Thyroid gland (tissue), 4 donors: Measurements from ENCODE around the gene METTL9. TPM values are rescaled to one million over a fixed set of nuclear protein-coding genes. Genes with fewer than 3 reads are reported as not detected.
"Not testable (repeated sequence)": the region's sequence is repeated elsewhere in the genome, so short reads cannot be mapped to it uniquely, and the experiment has no call there.

Source experiments
- DNase-seq, 2 donors: peaks; one replicate each; pipeline ENCODE4 v3.0.0-alpha.2; 2019
- H3K27ac ChIP-seq, 3 donors: fragments of 200-600 bp; sonication (generic); 1 replicate in 2 of 3; 2 replicates in 1 of 3; pipeline ENCODE4 v1.5.1; 2016 to 2019; ENCODE audit warnings: mild to moderate bottlenecking in 1 of 3, moderate library complexity in 1 of 3
- H3K27me3 ChIP-seq: fragments of 200-600 bp; sonication (generic); one replicate; pipeline ENCODE4 v1.5.1; 2019
- H3K36me3 ChIP-seq, 2 donors: fragments of 200-600 bp; sonication (generic); one replicate each; pipeline ENCODE4 v1.5.1; 2016 to 2019
- H3K4me1 ChIP-seq, 2 donors: fragments of 200-600 bp; sonication (generic); one replicate each; pipeline ENCODE4 v1.5.1; 2017 to 2019
- H3K4me3 ChIP-seq, 3 donors: fragments of 200-600 bp; sonication (generic); replicated peaks in 1 of 3; 1 replicate in 2 of 3; 2 replicates in 1 of 3; pipeline ENCODE4 v1.5.1; 2016; ENCODE audit warnings: mild to moderate bottlenecking in 1 of 3
- H3K9me3 ChIP-seq: fragments of 200-600 bp; sonication (generic); one replicate; pipeline ENCODE4 v1.5.1; 2017
- POLR2A ChIP-seq, 2 donors: fragments of 450-650 bp; IDR thresholded peaks; one replicate each; pipeline ENCODE4 v1.6.1; 2017; ENCODE audit warnings: antibody characterized with exemption in 2 of 2, mild to moderate bottlenecking in 2 of 2, moderate library complexity in 1 of 2
- WGBS, 2 donors: methylation state at CpG; one replicate each; pipeline ENCODE4 v1.1.5; 2017; 5-methylcytosine and 5-hydroxymethylcytosine counted together
- intact Hi-C: fragments of 100-400 bp; cut with DNase I; formaldehyde crosslinking; loops from one replicate; pipeline ENCODE4 v1.15.1; 2023
- total RNA-seq, 4 donors: library from RNA; depleted of rRNA; stranded (reverse); fragments of >200 nt; gene quantifications; one replicate each; pipeline ENCODE4 v1.2.3, GENCODE V29; 2016
- TF ChIP-seq, protein P1 (sequence below), 6 experiments: fragments of 200-600 bp in 3 of 6; fragments of 450-650 bp in 3 of 6; sonication (generic) in 3 of 6; IDR thresholded peaks; one replicate each; pipeline ENCODE4 v1.5.1; 2016 to 2019; ENCODE audit warnings: antibody characterized with exemption in 6 of 6, mild to moderate bottlenecking in 2 of 6, inconsistent platforms in 1 of 6, moderate library complexity in 1 of 6

Gene METTL9
- total RNA-seq, 4 donors from 2014 or later, result 139 to 196 (median 181) TPM

DNA sequence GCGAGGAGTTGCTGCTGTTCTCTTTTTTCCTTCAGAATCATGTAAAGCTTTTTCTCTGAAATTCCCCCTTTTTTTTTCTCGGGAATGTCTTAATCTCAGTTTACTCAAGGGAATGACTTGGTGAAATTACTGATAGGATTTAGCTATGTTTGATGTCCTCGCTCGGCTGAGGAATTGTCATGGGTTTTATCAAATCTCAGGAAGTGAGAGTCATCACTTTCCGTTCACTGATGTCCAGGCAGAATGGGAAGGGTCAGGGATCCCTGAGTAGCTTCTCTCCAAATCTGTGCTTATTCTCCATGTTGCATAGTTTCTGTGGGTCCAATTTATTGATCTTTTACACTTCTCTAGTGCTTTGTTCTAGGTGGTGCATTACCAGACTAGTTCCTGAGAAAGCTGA, 46.7 kb downstream of the METTL9 start:
- intact Hi-C loops, result no loop called here

DNA sequence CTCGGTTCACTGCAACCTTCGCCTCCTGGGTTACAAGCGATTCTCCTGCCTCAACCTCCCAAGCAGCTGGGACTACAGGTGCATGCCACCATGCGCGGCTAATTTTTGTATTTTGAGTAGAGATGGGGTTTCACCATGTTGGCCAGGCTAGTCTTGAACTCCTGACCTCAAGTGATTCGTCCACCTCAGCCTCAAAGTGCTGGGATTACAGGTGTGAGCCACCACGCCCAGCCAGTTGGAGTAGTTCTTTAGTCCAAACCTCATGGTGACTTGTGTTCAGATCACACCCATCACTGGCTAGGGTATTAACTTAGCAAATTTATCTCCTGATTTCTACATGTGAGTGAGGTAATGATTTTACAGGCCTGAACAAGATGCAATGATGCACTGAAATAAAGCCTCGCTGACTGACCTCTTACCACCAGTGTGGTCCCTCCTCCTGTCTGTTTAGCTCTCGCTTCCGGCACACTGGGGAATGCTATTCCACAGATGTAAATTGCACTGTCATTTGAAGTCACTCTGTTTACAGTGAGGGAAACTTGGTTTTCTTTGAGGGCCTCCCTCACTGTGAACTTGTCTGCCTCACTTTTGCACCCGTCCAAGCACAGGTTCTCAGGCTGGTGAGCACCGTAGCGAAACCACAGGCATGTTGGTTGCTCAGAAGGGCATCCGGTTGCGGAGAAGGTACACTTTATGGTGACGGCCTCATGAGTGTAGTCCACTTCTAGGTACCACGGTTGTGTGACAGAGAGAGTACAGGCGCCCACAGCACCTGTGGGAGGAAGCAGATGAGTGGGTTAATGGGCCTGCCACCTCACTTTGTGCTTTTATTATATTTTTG, 47.6 kb downstream of the METTL9 start:
- Histone ChIP-seq H3K36me3 (no peaks in the 10 kb centered on the region), H3K27me3 (no peaks in the 10 kb centered on the region), H3K4me1 (no peaks in the 10 kb centered on the region), H3K9me3 (no peaks in the 10 kb centered on the region), H3K27ac (no peak overlapping the region), H3K4me3 (no peak overlapping the region)
- DNase-seq, result peak in 1 of 2 donors; percentile 19
- intact Hi-C loops, result no loop called here
- TF ChIP-seq, protein P1, sequence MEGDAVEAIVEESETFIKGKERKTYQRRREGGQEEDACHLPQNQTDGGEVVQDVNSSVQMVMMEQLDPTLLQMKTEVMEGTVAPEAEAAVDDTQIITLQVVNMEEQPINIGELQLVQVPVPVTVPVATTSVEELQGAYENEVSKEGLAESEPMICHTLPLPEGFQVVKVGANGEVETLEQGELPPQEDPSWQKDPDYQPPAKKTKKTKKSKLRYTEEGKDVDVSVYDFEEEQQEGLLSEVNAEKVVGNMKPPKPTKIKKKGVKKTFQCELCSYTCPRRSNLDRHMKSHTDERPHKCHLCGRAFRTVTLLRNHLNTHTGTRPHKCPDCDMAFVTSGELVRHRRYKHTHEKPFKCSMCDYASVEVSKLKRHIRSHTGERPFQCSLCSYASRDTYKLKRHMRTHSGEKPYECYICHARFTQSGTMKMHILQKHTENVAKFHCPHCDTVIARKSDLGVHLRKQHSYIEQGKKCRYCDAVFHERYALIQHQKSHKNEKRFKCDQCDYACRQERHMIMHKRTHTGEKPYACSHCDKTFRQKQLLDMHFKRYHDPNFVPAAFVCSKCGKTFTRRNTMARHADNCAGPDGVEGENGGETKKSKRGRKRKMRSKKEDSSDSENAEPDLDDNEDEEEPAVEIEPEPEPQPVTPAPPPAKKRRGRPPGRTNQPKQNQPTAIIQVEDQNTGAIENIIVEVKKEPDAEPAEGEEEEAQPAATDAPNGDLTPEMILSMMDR (IDR thresholded peaks at IDR 0.05), result no peak
- no peak for TF ChIP-seq POLR2A (IDR thresholded peaks at IDR 0.05)
- WGBS, 2 donors, result 80 to 84% methylated on average over 18 of the region's 18 CpGs

More for the DNA sequence above, 46.7 kb downstream of the METTL9 start:
- no peak for TF ChIP-seq POLR2A (IDR thresholded peaks at IDR 0.05)
- TF ChIP-seq, protein P1 (IDR thresholded peaks at IDR 0.05), result no peak
- Histone ChIP-seq H3K4me3 (no peak overlapping the region), H3K27ac (peak overlapping the region in 1 of 3 donors; percentile 54), H3K27me3 (no peaks in the 10 kb centered on the region), H3K36me3 (no peaks in the 10 kb centered on the region), H3K9me3 (no peaks in the 10 kb centered on the region), H3K4me1 (no peaks in the 10 kb centered on the region)
- 70% methylated on average over 5 of the region's 5 CpGs for WGBS, 2 donors
- no peak for DNase-seq

DNA sequence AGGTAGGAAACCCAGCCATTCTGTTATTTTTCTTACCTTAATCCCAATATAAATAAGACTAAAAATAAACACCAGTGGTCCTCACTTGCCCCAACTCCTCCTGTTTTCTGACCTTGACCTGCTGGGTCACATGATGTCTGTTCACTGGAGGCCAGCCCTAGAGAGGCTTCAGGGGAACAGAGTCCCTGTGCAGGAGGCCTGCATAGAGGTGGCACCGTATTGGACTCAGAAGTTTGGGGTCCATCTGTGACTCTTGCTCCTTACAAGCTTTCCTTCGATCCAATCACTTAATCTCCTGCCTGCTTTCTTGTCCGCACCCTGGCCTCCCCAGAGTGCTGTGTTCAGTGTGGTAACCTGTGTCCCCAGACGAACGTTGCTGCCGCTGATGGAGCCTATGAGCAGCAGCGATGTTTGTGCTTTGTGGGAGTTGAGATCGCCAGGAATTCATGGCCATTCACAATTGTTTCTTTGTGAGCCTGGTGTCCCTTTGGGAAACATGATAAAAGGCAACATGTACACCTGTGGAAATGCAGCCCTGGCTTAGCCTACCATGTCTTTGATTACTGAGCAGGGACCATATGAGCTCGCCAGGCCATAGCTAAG, 48.3 kb downstream of the METTL9 start:
- DNase-seq, result no peak
- H3K36me3 ChIP-seq, result no peaks in the 10 kb centered on the region
- H3K27ac ChIP-seq, result no peak overlapping the region
- no peaks in the 10 kb centered on the region for H3K27me3 ChIP-seq
- H3K4me1 ChIP-seq, result no peaks in the 10 kb centered on the region
- no peaks in the 10 kb centered on the region for H3K9me3 ChIP-seq
- intact Hi-C loops, result no loop called here
- TF ChIP-seq POLR2A (IDR thresholded peaks at IDR 0.05), result no peak
- TF ChIP-seq, protein P1 (IDR thresholded peaks at IDR 0.05), result no peak
- no peak overlapping the region for H3K4me3 ChIP-seq
- WGBS, 2 donors, result 93 to 97% methylated on average over 9 of the region's 9 CpGs

DNA sequence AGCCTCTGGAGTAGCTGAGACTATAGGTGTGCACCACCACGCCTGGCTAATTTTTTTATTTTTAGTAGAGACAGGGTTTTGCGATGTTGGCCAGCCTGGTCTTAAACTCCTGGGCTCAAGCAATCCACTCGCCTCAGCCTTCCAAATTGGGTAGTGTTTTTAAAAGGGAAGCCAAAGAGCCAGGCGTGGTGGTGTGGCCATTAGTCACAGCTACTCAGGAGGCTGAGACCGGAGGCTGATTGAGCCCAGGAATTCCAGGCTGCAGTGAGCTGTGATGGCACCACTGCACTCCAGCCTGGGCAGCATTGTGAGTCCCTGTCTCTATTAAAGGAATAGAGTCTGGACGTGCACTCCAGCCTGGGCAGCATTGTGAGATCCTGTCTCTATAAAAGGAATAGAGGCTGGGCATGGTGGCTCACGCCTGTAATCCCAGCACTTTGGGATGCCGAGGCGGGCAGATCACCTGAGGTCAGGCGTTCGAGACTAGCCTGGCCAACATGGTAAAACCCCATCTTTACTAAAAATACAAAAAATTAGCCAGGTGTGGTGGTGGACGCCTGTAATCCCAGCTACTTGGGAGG, 50.5 kb downstream of the METTL9 start:
- intact Hi-C loops, H3K27me3 ChIP-seq, DNase-seq, H3K36me3 ChIP-seq, H3K9me3 ChIP-seq, H3K4me1 ChIP-seq, H3K27ac ChIP-seq, H3K4me3 ChIP-seq: not testable (repeated sequence)
- 90 to 94% methylated on average over 11 of the region's 12 CpGs for WGBS, 2 donors

DNA sequence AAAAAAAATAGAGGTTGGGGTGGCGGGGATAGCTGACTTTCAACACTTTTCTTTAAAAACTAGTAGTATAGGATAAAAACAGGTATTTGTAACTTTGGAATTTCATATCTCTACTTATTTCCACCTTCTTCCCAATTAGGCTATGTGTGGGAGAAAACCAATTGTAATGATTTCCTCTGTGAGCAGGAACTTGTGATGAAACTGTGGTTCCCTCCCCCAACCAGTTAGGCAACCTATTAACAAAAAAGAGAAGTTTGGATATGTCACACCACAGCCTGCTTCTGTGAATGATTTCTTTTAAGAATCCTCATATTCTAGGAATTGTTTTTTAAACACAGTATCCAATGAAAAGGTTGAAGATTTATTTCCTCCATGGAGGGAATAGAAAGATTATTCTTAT, 51.1 kb downstream of the METTL9 start:
- TF ChIP-seq, protein P1 (IDR thresholded peaks at IDR 0.05), result no peak
- TF ChIP-seq POLR2A (IDR thresholded peaks at IDR 0.05), result no peak
- no peak overlapping the region for H3K4me3 ChIP-seq
- no peaks in the 10 kb centered on the region for H3K9me3 ChIP-seq
- intact Hi-C loops, result no loop called here
- H3K4me1 ChIP-seq, result no peaks in the 10 kb centered on the region
- H3K36me3 ChIP-seq, result no peaks in the 10 kb centered on the region
- DNase-seq, result no peak
- H3K27ac ChIP-seq, result no peak overlapping the region
- WGBS, 2 donors, result 93 to 96% methylated on average over 1 of the region's 1 CpG
- no peaks in the 10 kb centered on the region for H3K27me3 ChIP-seq
